SK-N-SH (cell line): Measurements from ENCODE around the gene DMGDH. TPM values are rescaled to one million over a fixed set of nuclear protein-coding genes. Genes with fewer than 3 reads are reported as not detected.

Experiments used
- CTCF ChIA-PET: fragments of 300-600, 350-600 bp; formaldehyde crosslinking; extraction: SDS; loops from one replicate; lab custom pipeline; 2021; lab: Yijun Ruan, JAX
- POLR2A ChIA-PET: fragments of 350-600 bp; sonication (Branson Sonifier 250); formaldehyde crosslinking; extraction: SDS; loops from one replicate; lab custom pipeline; 2020; ENCODE audit warnings: antibody characterized with exemption, inconsistent platforms; lab: Yijun Ruan, JAX
- DNase-seq: peaks from one replicate; pipeline ENCODE4 v3.0.0; 2012
- H2AFZ ChIP-seq: fragments of 200-600 bp; sonication (generic); 2 replicates; pipeline ENCODE4 v1.8.1; 2016; ENCODE audit warnings: antibody characterized with exemption, mild to moderate bottlenecking, low read depth
- H3F3A ChIP-seq: fragments of 200-600 bp; sonication (generic); replicated peaks from 2 replicates; pipeline ENCODE3; 2016; ENCODE audit warnings: antibody characterized with exemption, mild to moderate bottlenecking; ENCODE audit not compliant: insufficient read depth
- H3K27ac ChIP-seq, 2 experiments: fragments of 200-500 bp in 1 of 2; fragments of 200-600 bp in 1 of 2; sonication (Bioruptor generic) in 1 of 2; sonication (generic), shearing (Covaris generic) in 1 of 2; 2 replicates each; pipeline versions ENCODE4 v1.5.1 to v1.6.1; 2014 to 2016; ENCODE audit warnings: low read depth in 2 of 2, inconsistent platforms in 1 of 2, low read length in 1 of 2, mild to moderate bottlenecking in 1 of 2, mixed read lengths in 1 of 2
- H3K27me3 ChIP-seq: fragments of 200-600 bp; sonication (generic), shearing (Covaris generic); 2 replicates; pipeline ENCODE4 v1.6.1; 2016; ENCODE audit warnings: mixed run types; ENCODE audit not compliant: insufficient read depth
- H3K36me3 ChIP-seq, 2 experiments: fragments of 200-500 bp in 1 of 2; fragments of 200-600 bp in 1 of 2; sonication (Bioruptor generic) in 1 of 2; sonication (generic) in 1 of 2; replicated peaks in 1 of 2; 2 replicates each; pipeline versions ENCODE3 to v1.5.1; 2014 to 2016; ENCODE audit warnings: low read length in 1 of 2, mild to moderate bottlenecking in 1 of 2; ENCODE audit not compliant: insufficient read depth in 2 of 2, control insufficient read depth in 1 of 2
- H3K4me1 ChIP-seq, 2 experiments: fragments of 200-500 bp in 1 of 2; fragments of 200-600 bp in 1 of 2; sonication (Bioruptor generic) in 1 of 2; sonication (generic), shearing (Covaris generic) in 1 of 2; 2 replicates each; pipeline versions ENCODE4 v1.5.1 to v1.6.1; 2014 to 2016; ENCODE audit warnings: low read depth in 1 of 2, low read length in 1 of 2, mixed run types in 1 of 2; ENCODE audit not compliant: insufficient read depth in 2 of 2, control insufficient read depth in 1 of 2
- H3K4me2 ChIP-seq: fragments of 200-600 bp; sonication (generic), shearing (Covaris generic); 2 replicates; pipeline ENCODE4 v1.6.1; 2017; ENCODE audit warnings: mixed run types
- H3K4me3 ChIP-seq, 2 experiments: fragments of 200-500 bp in 1 of 2; fragments of 200-600 bp in 1 of 2; sonication (Bioruptor generic) in 1 of 2; sonication (generic), shearing (Covaris generic) in 1 of 2; 2 replicates each; pipeline versions ENCODE4 v1.5.1 to v1.8.1; 2014 to 2016; ENCODE audit warnings: low read depth in 2 of 2, inconsistent platforms in 1 of 2, low read length in 1 of 2, mild to moderate bottlenecking in 1 of 2, mixed read lengths in 1 of 2, moderate library complexity in 1 of 2
- H3K79me2 ChIP-seq: fragments of 200-600 bp; sonication (generic); 2 replicates; pipeline ENCODE4 v1.8.1; 2017; ENCODE audit warnings: mild to moderate bottlenecking; ENCODE audit not compliant: insufficient read depth
- H3K9ac ChIP-seq: fragments of 200-600 bp; sonication (generic); 2 replicates; pipeline ENCODE4 v1.6.1; 2017; ENCODE audit warnings: mixed run types
- H3K9me2 ChIP-seq: fragments of 200-600 bp; sonication (generic); 2 replicates; pipeline ENCODE4 v1.6.1; 2017; ENCODE audit warnings: mixed run types
- H3K9me3 ChIP-seq: fragments of 200-600 bp; sonication (generic); 2 replicates; pipeline ENCODE4 v1.6.1; 2017; ENCODE audit warnings: mixed run types, mild to moderate bottlenecking, moderate library complexity
- H4K20me1 ChIP-seq: fragments of 200-600 bp; sonication (generic); 2 replicates; pipeline ENCODE4 v1.6.1; 2017; ENCODE audit warnings: mild to moderate bottlenecking, mixed run types; ENCODE audit not compliant: insufficient read depth
- EP300 ChIP-seq, 2 experiments: IDR thresholded peaks; 2 replicates each; pipeline versions ENCODE4 v1.4.0 to v1.6.1; 2012; ENCODE audit warnings: borderline replicate concordance in 1 of 2, low read depth in 1 of 2, low read length in 1 of 2
- MXI1 ChIP-seq: IDR thresholded peaks from 2 replicates; pipeline ENCODE4 v1.6.1; 2012; ENCODE audit warnings: mild to moderate bottlenecking, low read depth, low read length, improper control_type of control experiment
- NFIC ChIP-seq: IDR thresholded peaks from 2 replicates; pipeline ENCODE4 v1.4.0; 2012; ENCODE audit warnings: borderline replicate concordance
- NRF1 ChIP-seq: IDR thresholded peaks from 2 replicates; pipeline ENCODE4 v1.6.1; 2012; ENCODE audit warnings: low read depth, mild to moderate bottlenecking, low read length
- RAD21 ChIP-seq: IDR thresholded peaks from 2 replicates; pipeline ENCODE4 v1.6.1; 2012; ENCODE audit warnings: mild to moderate bottlenecking, low read length
- REST ChIP-seq: IDR thresholded peaks from 2 replicates; pipeline ENCODE4 v1.6.1; 2012; ENCODE audit warnings: mild to moderate bottlenecking, low read depth, low read length, moderate library complexity
- SIN3A ChIP-seq: IDR thresholded peaks from 2 replicates; pipeline ENCODE4 v1.6.1; 2012; ENCODE audit warnings: low read depth, mild to moderate bottlenecking, low read length, moderate library complexity, borderline replicate concordance
- TEAD4 ChIP-seq: IDR thresholded peaks from 2 replicates; pipeline ENCODE4 v1.4.0; 2012; ENCODE audit warnings: mild to moderate bottlenecking, borderline replicate concordance; ENCODE audit not compliant: insufficient read depth
- USF1 ChIP-seq: IDR thresholded peaks from 2 replicates; pipeline ENCODE4 v1.4.0; 2012; ENCODE audit warnings: low read depth, borderline replicate concordance
- YY1 ChIP-seq: IDR thresholded peaks from 2 replicates; pipeline ENCODE4 v1.4.0; 2012; ENCODE audit warnings: low read depth, mild to moderate bottlenecking
- WGBS: methylation state at CpG from one replicate; pipeline ENCODE4 v1.1.6; 2017; ENCODE audit warnings: low lambda C conversion rate; 5-methylcytosine and 5-hydroxymethylcytosine counted together
- polyA plus RNA-seq, 3 experiments: library from polyadenylated mRNA; depleted of rRNA; stranded (reverse); fragments of >200 nt; gene quantifications; 2 replicates each; pipeline ENCODE4 v1.2.3, GENCODE V29; 2012
- TF ChIP-seq, protein P1 (sequence below): fragments of 150-350 bp; IDR thresholded peaks from 2 replicates; pipeline ENCODE4 v1.6.1; 2016; ENCODE audit warnings: mild to moderate bottlenecking, low read depth, low read length
- TF ChIP-seq, protein P2 (sequence below): fragments of 200-600 bp; sonication (generic); IDR thresholded peaks from 2 replicates; pipeline ENCODE4 v1.6.1; 2017; ENCODE audit warnings: antibody characterized with exemption, mild to moderate bottlenecking, moderate library complexity

DMGDH gene
- polyA plus RNA-seq, 1 of the 3 experiments (the other 2 are of a cell fraction) = 0.56 TPM

- TF ChIP-seq, protein P1, sequence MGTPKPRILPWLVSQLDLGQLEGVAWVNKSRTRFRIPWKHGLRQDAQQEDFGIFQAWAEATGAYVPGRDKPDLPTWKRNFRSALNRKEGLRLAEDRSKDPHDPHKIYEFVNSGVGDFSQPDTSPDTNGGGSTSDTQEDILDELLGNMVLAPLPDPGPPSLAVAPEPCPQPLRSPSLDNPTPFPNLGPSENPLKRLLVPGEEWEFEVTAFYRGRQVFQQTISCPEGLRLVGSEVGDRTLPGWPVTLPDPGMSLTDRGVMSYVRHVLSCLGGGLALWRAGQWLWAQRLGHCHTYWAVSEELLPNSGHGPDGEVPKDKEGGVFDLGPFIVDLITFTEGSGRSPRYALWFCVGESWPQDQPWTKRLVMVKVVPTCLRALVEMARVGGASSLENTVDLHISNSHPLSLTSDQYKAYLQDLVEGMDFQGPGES = no peak
- no peak for TF ChIP-seq NFIC
- no peak for TF ChIP-seq YY1
- TF ChIP-seq MXI1 = no peak
- TF ChIP-seq SIN3A = no peak
- no peak for TF ChIP-seq NRF1
These were observed 12.6 kb downstream of the DMGDH start (continued) for GRCh38 chr5:79056847-79057246.

GRCh38 chr5:79055017-79055416 is 14.5 kb downstream of the DMGDH start:
- Histone ChIP-seq H3K4me1 (no peaks in the 10 kb centered on the region), H3K27me3 (no peaks in the 10 kb centered on the region; the same call in 1 of the 2 replicates), H3F3A (no peaks in the 10 kb centered on the region), H4K20me1 (no peaks in the 10 kb centered on the region), H3K36me3 (no peaks in the 10 kb centered on the region), H2AFZ (no peak overlapping the region), H3K9me2 (no peaks in the 10 kb centered on the region), H3K27ac (no peak overlapping the region), H3K4me3 (no peak overlapping the region), H3K9me3 (no peaks in the 10 kb centered on the region), H3K4me2 (no peak overlapping the region), H3K9ac (no peak overlapping the region), H3K79me2 (no peaks in the 10 kb centered on the region)
- CTCF ChIA-PET = interaction anchor here (0.6 to 1.4 kb wide), 3 partner anchors 30 to 1640 kb away, joined by 3 to 4 read pairs (median 3); no protein-coding TSS in a partner anchor
- no peak for TF ChIP-seq NRF1
- no peak for TF ChIP-seq EP300 (IDR thresholded peaks at IDR 0.05; ENCODE audit: borderline replicate concordance in 1 of 2, low read depth in 1 of 2, low read length in 1 of 2)
- TF ChIP-seq, protein P2, sequence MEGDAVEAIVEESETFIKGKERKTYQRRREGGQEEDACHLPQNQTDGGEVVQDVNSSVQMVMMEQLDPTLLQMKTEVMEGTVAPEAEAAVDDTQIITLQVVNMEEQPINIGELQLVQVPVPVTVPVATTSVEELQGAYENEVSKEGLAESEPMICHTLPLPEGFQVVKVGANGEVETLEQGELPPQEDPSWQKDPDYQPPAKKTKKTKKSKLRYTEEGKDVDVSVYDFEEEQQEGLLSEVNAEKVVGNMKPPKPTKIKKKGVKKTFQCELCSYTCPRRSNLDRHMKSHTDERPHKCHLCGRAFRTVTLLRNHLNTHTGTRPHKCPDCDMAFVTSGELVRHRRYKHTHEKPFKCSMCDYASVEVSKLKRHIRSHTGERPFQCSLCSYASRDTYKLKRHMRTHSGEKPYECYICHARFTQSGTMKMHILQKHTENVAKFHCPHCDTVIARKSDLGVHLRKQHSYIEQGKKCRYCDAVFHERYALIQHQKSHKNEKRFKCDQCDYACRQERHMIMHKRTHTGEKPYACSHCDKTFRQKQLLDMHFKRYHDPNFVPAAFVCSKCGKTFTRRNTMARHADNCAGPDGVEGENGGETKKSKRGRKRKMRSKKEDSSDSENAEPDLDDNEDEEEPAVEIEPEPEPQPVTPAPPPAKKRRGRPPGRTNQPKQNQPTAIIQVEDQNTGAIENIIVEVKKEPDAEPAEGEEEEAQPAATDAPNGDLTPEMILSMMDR = no peak
- no peak for TF ChIP-seq RAD21
- TF ChIP-seq NFIC = no peak
- no peak for TF ChIP-seq USF1
- TF ChIP-seq TEAD4 = no peak
- no peak for TF ChIP-seq REST
- no peak for DNase-seq
- POLR2A ChIA-PET = no interaction called here
- WGBS = 52% methylated on average over 1 of the region's 1 CpG
